ENCODE measurements around the gene GDF15. TPM values are rescaled to one million over a fixed set of nuclear protein-coding genes. Genes with fewer than 3 reads are reported as not detected.

The GDF15 gene
- polyA plus RNA-seq, 1 of the 3 experiments (the other 2 are of a cell fraction), result 129 TPM

DNA sequence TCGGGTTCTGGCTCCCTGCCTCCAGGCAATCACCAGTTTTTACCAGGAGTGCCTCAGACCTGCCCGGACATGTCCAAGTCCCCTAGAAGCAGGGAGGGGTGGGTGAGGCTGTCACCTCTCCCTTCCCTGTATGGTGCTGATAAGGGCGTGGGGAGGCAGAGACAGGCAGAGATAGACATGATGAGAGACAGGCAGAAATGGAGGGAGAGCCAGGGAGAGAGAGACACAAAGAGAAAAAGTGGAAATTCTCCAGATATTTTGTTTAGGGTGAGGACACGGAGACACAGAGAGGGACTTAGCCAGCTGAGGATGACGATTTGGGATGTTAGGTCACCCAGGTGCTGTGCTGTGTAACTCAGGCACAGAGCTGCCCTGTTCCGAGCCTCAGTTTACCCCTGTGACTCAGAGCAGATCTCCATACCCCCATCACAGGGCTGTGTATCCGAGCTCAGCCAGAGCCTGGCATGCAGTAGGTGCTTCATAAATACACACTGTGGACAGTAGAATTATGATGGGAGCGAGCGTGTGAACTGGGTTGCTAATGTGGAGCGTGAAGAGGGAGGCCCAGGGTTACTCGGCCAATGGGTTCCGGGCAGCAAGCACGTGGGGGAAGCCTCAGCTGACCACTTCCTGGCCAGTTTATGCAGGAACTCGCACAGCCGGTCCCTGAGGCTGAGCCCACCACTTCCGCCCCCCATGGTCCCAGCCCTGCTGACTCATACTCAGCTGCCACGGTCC, 11.9 kb upstream of the GDF15 start:
- ChIA-PET POLR2A (no interaction called here), CTCF (interaction anchor here (0.6 to 1.1 kb wide), 3 partner anchors 9 to 36 kb away, joined by 3 to 4 read pairs (median 4); no protein-coding TSS in a partner anchor)
- WGBS (ENCODE audit: low lambda C conversion rate), result 47% methylated on average over 15 of the region's 17 CpGs
- H3K9me3 ChIP-seq, result no peaks in the 10 kb centered on the region
- H3K4me3 ChIP-seq (ENCODE audit: low read depth in 2 of 2, low read length in 1 of 2), result no peak overlapping the region
- no peaks in the 10 kb centered on the region for H3K9me2 ChIP-seq
- no peaks in the 10 kb centered on the region for H3K36me3 ChIP-seq (replicated peaks in 1 of 2; ENCODE audit: control insufficient read depth in 1 of 2, insufficient read depth in 2 of 2, low read length in 1 of 2)
- no peaks in the 10 kb centered on the region for H3K79me2 ChIP-seq (ENCODE audit: insufficient read depth)
- H4K20me1 ChIP-seq (ENCODE audit: insufficient read depth), result no peaks in the 10 kb centered on the region
- H3K27ac ChIP-seq (ENCODE audit: low read depth in 2 of 2, low read length in 1 of 2), result peak overlapping the region; percentile 87 to 92
- H3K4me2 ChIP-seq, result 0 out of 2 replicates have a peak overlapping the region, but pooled peaks have one; percentile 11
- no peaks in the 10 kb centered on the region for H3K27me3 ChIP-seq (ENCODE audit: insufficient read depth)
- H2AFZ ChIP-seq (ENCODE audit: low read depth), result peak overlapping the region; percentile 2; the same call in 1 of the 2 replicates
- H3K4me1 ChIP-seq (ENCODE audit: control insufficient read depth in 1 of 2, insufficient read depth in 2 of 2, low read depth in 1 of 2, low read length in 1 of 2), result peaks cover 11 to 14% of the 10 kb centered on the region in 2 experiments; a peak in 2 of 4 replicates
- peak overlapping the region; percentile 49 for H3K9ac ChIP-seq
- DNase-seq, result peak; percentile 64
- peaks cover 40% of the 10 kb centered on the region for H3F3A ChIP-seq (replicated peaks; ENCODE audit: insufficient read depth)
- TF ChIP-seq TAF1 (IDR thresholded peaks at IDR 0.05; ENCODE audit: borderline replicate concordance, low read depth, low read length) (peak; percentile 11; the same call in 1 of the 2 replicates), POLR2AphosphoS5 (IDR thresholded peaks at IDR 0.05; ENCODE audit: low read depth, low read length) (peak; percentile 34; the same call in 1 of the 2 replicates), MXI1 (IDR thresholded peaks at IDR 0.05; ENCODE audit: low read depth, low read length) (no peak), NFIC (IDR thresholded peaks at IDR 0.05; ENCODE audit: borderline replicate concordance) (peak; percentile 58; the same call in 1 of the 2 replicates), ELF1 (IDR thresholded peaks at IDR 0.05) (no peak; the same call in none of the 2 replicates), NRF1 (IDR thresholded peaks at IDR 0.05; ENCODE audit: low read depth, low read length) (no peak), YY1 (IDR thresholded peaks at IDR 0.05; ENCODE audit: low read depth) (no peak), FOXM1 (IDR thresholded peaks at IDR 0.05; ENCODE audit: low read depth) (no peak), TCF12 (IDR thresholded peaks at IDR 0.05) (peak; percentile 78), FOSL2 (IDR thresholded peaks at IDR 0.05; ENCODE audit: borderline replicate concordance, low read depth) (peak; percentile 82; the same call in 1 of the 2 replicates), GATA2 (CRISPR knock-in tag; IDR thresholded peaks at IDR 0.05) (peak; percentile 55), TEAD4 (IDR thresholded peaks at IDR 0.05; ENCODE audit: borderline replicate concordance, insufficient read depth) (no peak), EZH2phosphoT487 (IDR thresholded peaks at IDR 0.05; ENCODE audit: borderline replicate concordance, low read depth) (no peak), RCOR1 (IDR thresholded peaks at IDR 0.05; ENCODE audit: low read length) (no peak), RAD21 (IDR thresholded peaks at IDR 0.05; ENCODE audit: low read length) (no peak), RXRA (IDR thresholded peaks at IDR 0.05; ENCODE audit: borderline replicate concordance, low read depth) (peak; percentile 80; the same call in 1 of the 2 replicates), SIN3A (IDR thresholded peaks at IDR 0.05; ENCODE audit: borderline replicate concordance, low read depth, low read length) (0 out of 2 replicates have a peak, but pooled peaks have one; percentile 17), MEF2A (IDR thresholded peaks at IDR 0.05; ENCODE audit: borderline replicate concordance, low read depth) (no peak), JUND (IDR thresholded peaks at IDR 0.05) (peak; percentile 72; the same call in 1 of the 2 replicates), EP300 (IDR thresholded peaks at IDR 0.05; ENCODE audit: borderline replicate concordance in 1 of 2, low read depth in 1 of 2, low read length in 1 of 2) (peak; percentile 41 to 70; a peak in 3 of 4 replicates), CHD2 (IDR thresholded peaks at IDR 0.05; ENCODE audit: low read length, partially characterized antibody) (no peak)
- TF ChIP-seq, protein P1, sequence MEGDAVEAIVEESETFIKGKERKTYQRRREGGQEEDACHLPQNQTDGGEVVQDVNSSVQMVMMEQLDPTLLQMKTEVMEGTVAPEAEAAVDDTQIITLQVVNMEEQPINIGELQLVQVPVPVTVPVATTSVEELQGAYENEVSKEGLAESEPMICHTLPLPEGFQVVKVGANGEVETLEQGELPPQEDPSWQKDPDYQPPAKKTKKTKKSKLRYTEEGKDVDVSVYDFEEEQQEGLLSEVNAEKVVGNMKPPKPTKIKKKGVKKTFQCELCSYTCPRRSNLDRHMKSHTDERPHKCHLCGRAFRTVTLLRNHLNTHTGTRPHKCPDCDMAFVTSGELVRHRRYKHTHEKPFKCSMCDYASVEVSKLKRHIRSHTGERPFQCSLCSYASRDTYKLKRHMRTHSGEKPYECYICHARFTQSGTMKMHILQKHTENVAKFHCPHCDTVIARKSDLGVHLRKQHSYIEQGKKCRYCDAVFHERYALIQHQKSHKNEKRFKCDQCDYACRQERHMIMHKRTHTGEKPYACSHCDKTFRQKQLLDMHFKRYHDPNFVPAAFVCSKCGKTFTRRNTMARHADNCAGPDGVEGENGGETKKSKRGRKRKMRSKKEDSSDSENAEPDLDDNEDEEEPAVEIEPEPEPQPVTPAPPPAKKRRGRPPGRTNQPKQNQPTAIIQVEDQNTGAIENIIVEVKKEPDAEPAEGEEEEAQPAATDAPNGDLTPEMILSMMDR (IDR thresholded peaks at IDR 0.05), result no peak
- TF ChIP-seq, protein P2, sequence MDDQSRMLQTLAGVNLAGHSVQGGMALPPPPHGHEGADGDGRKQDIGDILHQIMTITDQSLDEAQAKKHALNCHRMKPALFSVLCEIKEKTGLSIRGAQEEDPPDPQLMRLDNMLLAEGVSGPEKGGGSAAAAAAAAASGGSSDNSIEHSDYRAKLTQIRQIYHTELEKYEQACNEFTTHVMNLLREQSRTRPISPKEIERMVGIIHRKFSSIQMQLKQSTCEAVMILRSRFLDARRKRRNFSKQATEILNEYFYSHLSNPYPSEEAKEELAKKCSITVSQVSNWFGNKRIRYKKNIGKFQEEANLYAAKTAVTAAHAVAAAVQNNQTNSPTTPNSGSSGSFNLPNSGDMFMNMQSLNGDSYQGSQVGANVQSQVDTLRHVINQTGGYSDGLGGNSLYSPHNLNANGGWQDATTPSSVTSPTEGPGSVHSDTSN (IDR thresholded peaks at IDR 0.05), result peak; percentile 45; the same call in 1 of the 2 replicates
- TF ChIP-seq, protein P3, sequence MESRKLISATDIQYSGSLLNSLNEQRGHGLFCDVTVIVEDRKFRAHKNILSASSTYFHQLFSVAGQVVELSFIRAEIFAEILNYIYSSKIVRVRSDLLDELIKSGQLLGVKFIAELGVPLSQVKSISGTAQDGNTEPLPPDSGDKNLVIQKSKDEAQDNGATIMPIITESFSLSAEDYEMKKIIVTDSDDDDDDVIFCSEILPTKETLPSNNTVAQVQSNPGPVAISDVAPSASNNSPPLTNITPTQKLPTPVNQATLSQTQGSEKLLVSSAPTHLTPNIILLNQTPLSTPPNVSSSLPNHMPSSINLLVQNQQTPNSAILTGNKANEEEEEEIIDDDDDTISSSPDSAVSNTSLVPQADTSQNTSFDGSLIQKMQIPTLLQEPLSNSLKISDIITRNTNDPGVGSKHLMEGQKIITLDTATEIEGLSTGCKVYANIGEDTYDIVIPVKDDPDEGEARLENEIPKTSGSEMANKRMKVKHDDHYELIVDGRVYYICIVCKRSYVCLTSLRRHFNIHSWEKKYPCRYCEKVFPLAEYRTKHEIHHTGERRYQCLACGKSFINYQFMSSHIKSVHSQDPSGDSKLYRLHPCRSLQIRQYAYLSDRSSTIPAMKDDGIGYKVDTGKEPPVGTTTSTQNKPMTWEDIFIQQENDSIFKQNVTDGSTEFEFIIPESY (IDR thresholded peaks at IDR 0.05; ENCODE audit: borderline replicate concordance, low read depth), result 0 out of 2 replicates have a peak, but pooled peaks have one; percentile 28
- TF ChIP-seq, protein P4, sequence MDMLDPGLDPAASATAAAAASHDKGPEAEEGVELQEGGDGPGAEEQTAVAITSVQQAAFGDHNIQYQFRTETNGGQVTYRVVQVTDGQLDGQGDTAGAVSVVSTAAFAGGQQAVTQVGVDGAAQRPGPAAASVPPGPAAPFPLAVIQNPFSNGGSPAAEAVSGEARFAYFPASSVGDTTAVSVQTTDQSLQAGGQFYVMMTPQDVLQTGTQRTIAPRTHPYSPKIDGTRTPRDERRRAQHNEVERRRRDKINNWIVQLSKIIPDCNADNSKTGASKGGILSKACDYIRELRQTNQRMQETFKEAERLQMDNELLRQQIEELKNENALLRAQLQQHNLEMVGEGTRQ (IDR thresholded peaks at IDR 0.05; ENCODE audit: borderline replicate concordance, low read depth, low read length), result no peak; the same call in 1 of the 2 replicates
- TF ChIP-seq, protein P5, sequence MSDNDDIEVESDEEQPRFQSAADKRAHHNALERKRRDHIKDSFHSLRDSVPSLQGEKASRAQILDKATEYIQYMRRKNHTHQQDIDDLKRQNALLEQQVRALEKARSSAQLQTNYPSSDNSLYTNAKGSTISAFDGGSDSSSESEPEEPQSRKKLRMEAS (IDR thresholded peaks at IDR 0.05; ENCODE audit: low read depth), result peak; percentile 99
- TF ChIP-seq, protein P6, sequence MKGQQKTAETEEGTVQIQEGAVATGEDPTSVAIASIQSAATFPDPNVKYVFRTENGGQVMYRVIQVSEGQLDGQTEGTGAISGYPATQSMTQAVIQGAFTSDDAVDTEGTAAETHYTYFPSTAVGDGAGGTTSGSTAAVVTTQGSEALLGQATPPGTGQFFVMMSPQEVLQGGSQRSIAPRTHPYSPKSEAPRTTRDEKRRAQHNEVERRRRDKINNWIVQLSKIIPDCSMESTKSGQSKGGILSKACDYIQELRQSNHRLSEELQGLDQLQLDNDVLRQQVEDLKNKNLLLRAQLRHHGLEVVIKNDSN (IDR thresholded peaks at IDR 0.05; ENCODE audit: borderline replicate concordance, low read depth), result peak; percentile 91
